Stimulated activated CD4-positive, alpha-beta T cell treated with anti-CD3 and anti-CD28 coated beads, Interleukin-1b, Interleukin-23, amount 100 ng/mL, for 4 hours (primary cell): ENCODE measurements around the gene CASP9.

Source experiments
- DNase-seq, 2 donors: peaks; one replicate each; pipeline ENCODE4 v3.0.0-alpha.2; 2020; ENCODE audit warnings: low read depth in 2 of 2

The CASP9 gene

GRCh38 chr1:15445390-15446122 is 78.5 kb downstream of the CASP9 start:
- no peak for DNase-seq

DNA sequence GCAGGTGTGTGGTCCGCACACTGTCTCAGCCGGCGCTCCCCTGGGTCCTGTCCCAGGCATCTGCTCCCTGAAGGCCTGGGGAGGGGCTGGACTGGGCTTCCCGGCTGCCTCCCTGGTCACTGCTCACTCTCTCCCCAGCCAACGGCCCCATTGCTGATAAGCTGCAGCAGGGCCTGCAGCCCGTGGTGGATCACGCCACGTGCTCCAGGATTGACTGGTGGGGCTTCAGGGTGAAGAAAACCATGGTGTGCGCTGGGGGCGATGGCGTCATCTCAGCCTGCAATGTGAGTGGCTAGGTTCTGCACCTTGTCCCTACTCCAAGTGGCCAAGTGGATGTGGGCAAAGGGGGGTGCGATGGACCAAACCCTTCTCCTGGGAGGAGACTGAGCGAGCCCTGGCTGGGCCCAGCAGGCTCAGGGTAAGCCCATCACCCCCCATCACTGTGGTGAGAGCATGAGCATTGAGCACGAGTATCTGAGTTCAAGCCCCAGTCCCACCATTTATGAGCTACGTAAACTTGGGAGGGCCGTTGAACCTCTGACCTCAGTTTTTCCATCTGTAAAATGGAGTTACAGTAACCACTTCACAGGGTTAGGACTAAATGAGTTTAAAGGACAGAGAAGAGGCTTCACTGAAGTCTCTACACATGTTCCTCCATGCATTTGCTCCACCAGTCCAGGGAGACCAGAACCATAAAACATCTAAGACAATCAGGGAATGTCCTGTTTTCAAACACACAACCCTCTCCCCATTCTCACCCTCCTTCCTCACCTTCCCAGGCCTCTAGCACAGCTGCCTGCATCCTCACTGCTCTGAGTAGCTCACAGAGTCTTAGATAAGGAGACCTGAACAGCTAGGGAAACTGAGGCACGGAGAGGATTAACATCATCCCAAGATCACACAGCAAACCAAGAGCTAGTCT is 79.3 kb downstream of the CASP9 start:
- DNase-seq = no peak

DNA sequence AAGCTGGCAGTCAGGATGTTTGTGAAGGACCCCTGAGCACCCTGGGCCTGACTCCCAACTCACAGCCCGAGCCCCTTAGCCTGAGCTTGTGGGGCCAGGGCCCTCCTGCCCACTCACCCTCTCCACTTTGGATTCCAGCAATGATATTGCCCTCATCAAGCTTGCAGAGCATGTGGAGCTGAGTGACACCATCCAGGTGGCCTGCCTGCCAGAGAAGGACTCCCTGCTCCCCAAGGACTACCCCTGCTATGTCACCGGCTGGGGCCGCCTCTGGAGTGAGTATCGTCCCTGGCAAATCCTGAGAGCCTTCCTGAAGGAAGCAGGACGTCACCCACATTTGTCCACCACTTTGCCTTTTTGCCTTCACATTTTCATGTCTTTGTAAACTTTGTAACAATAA is 80.7 kb downstream of the CASP9 start:
- no peak for DNase-seq

DNA sequence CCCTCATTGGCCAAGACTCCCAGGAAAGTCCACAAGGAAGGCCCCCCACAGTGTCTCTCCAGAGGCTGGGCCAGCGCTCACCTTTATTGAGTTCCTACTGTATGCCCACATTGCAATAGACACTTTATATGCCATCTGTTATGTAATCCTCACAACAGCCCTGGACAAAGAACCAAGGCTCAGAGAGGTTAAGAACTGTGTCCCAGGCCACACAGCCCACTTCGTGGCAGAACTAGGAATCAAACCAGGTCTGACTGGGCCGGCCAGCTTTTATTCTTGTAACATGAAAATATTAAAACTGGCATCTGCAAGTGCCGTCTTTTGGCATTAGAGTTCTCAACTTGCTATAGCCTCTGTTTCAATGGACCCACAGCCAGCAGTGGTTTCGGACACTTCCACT is 81.3 kb downstream of the CASP9 start:
- no peak for DNase-seq

DNA sequence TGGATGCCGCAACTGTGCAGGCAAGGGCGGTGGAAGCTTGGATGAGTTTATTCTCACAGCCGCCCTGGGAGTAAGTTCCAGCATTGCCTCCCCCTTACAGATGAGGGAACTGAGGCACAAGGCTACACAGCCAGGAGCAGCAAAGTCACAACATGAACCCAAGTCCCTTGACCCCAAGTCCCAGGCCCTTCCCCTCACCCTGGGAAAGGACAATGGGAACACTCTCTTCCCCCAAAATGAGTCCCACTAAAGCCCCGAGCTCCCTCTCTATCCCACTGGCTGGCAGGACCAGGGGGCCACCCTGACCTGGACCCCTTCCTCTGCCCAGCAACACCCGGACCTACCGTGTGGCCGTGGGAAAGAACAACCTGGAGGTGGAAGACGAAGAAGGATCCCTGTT is 81.9 kb downstream of the CASP9 start:
- DNase-seq = no peak
